B cell (primary cell): ENCODE results near the gene PRR18. TPM values are rescaled to one million over a fixed set of nuclear protein-coding genes. Genes with fewer than 3 reads are reported as not detected.

Source experiments
- ATAC-seq: fragments of 200-7000 bp; cut with Tn5 transposase; one replicate; pipeline ENCODE4 v1.10.0; 2021; ENCODE audit warnings: low read depth, mild to moderate bottlenecking, moderate number of reproducible peaks, moderate library complexity
- CTCF ChIA-PET: fragments of 350-600 bp; sonication (Branson Sonifier 250); formaldehyde crosslinking; loops from one replicate; lab custom pipeline; 2021; ENCODE audit warnings: antibody characterized with exemption, inconsistent platforms; lab: Charles Lee
- POLR2A ChIA-PET: fragments of 350-600 bp; sonication (Branson Sonifier 250); formaldehyde crosslinking; loops from one replicate; lab custom pipeline; 2021; ENCODE audit warnings: antibody characterized with exemption; lab: Charles Lee
- DNase-seq: peaks from one replicate; pipeline ENCODE4 v3.0.0; 2013
- H2AFZ ChIP-seq: 2 replicates; pipeline ENCODE4 v1.6.1; 2012; ENCODE audit warnings: mild to moderate bottlenecking, low read depth, low read length; ENCODE audit not compliant: insufficient read depth, poor library complexity, severe bottlenecking
- H3K27ac ChIP-seq, 2 donors: 1 replicate in 1 of 2; 2 replicates in 1 of 2; pipeline ENCODE4 v1.5.1; 2012 to 2013; ENCODE audit warnings: low read length in 2 of 2, mild to moderate bottlenecking in 2 of 2, moderate library complexity in 1 of 2
- H3K27me3 ChIP-seq, 4 experiments: fragments of 200-600 bp in 1 of 4; sonication (generic) in 1 of 4; replicated peaks in 1 of 4; 1 replicate in 2 of 4; 2 replicates in 2 of 4; pipeline versions ENCODE4 v1.6.1 to v1.7.0; 2013 to 2016; ENCODE audit warnings: low read length in 3 of 4, mild to moderate bottlenecking in 2 of 4, mixed read lengths in 1 of 4, moderate library complexity in 1 of 4; ENCODE audit not compliant: insufficient read depth in 4 of 4, control insufficient read depth in 3 of 4; ENCODE audit errors: control extremely low read depth in 1 of 4
- H3K36me3 ChIP-seq, 2 experiments: replicated peaks in 1 of 2; 1 replicate in 1 of 2; 2 replicates in 1 of 2; pipeline versions ENCODE4 v1.6.1 to v1.7.1; 2013; ENCODE audit warnings: low read length in 1 of 2; ENCODE audit not compliant: insufficient read depth in 2 of 2, control insufficient read depth in 1 of 2; ENCODE audit errors: control extremely low read depth in 1 of 2, extremely low read depth in 1 of 2
- H3K4me1 ChIP-seq, 2 donors: fragments of 200-600 bp in 1 of 2; sonication (generic) in 1 of 2; 1 replicate in 1 of 2; 2 replicates in 1 of 2; pipeline versions ENCODE4 v1.5.1 to v1.6.1; 2013 to 2017; ENCODE audit warnings: low read length in 2 of 2; ENCODE audit not compliant: control insufficient read depth in 2 of 2, insufficient read depth in 2 of 2
- H3K4me2 ChIP-seq: replicated peaks from 2 replicates; pipeline ENCODE3; 2012; ENCODE audit warnings: mild to moderate bottlenecking, low read depth, low read length; ENCODE audit not compliant: poor library complexity, severe bottlenecking
- H3K4me3 ChIP-seq, 5 experiments: fragments of 200-600 bp in 1 of 5; sonication (generic) in 1 of 5; 1 replicate in 3 of 5; 2 replicates in 2 of 5; pipeline versions ENCODE4 v1.5.1 to v1.7.0; 2011 to 2016; ENCODE audit warnings: low read length in 4 of 5, mild to moderate bottlenecking in 4 of 5, low read depth in 2 of 5, control low read depth in 1 of 5, moderate library complexity in 1 of 5; ENCODE audit not compliant: insufficient read depth in 1 of 5; ENCODE audit errors: control extremely low read depth in 1 of 5, extremely low read depth in 1 of 5
- H3K79me2 ChIP-seq: fragments of 200-600 bp; sonication (generic); one replicate; pipeline ENCODE4 v1.6.0; 2016; ENCODE audit warnings: low read length; ENCODE audit not compliant: control insufficient read depth, insufficient read depth
- H3K9ac ChIP-seq: fragments of 200-600 bp; sonication (generic); 2 replicates; pipeline ENCODE4 v1.6.1; 2017; ENCODE audit warnings: mild to moderate bottlenecking, low read length, moderate library complexity
- H3K9me3 ChIP-seq, 3 donors: one replicate each; pipeline versions ENCODE4 v1.6.1 to v1.7.1; 2013; ENCODE audit warnings: low read length in 2 of 3; ENCODE audit not compliant: control insufficient read depth in 2 of 3, insufficient read depth in 1 of 3; ENCODE audit errors: control extremely low read depth in 1 of 3
- H4K20me1 ChIP-seq: 2 replicates; pipeline ENCODE4 v1.6.0; 2012; ENCODE audit warnings: mild to moderate bottlenecking, low read length; ENCODE audit not compliant: insufficient read depth, control insufficient read depth, poor library complexity, severe bottlenecking
- H3K27ac Mint-ChIP-seq: one replicate; pipeline ENCODE4 v1.8.0; 2021; ENCODE audit warnings: mixed read lengths
- H3K27me3 Mint-ChIP-seq: one replicate; pipeline ENCODE4 v1.8.0; 2021; ENCODE audit warnings: mixed read lengths
- H3K4me1 Mint-ChIP-seq: one replicate; pipeline ENCODE4 v1.8.0; 2021; ENCODE audit warnings: mixed read lengths
- H3K4me3 Mint-ChIP-seq: one replicate; pipeline ENCODE4 v1.8.0; 2021; ENCODE audit warnings: mixed read lengths
- H3K9me3 Mint-ChIP-seq: one replicate; pipeline ENCODE4 v1.8.0; 2022; ENCODE audit warnings: mixed read lengths; ENCODE audit not compliant: insufficient read depth
- CTCF ChIP-seq: fragments of 200-600 bp; IDR thresholded peaks from one replicate; pipeline ENCODE4 v1.8.0; 2022; ENCODE audit warnings: antibody characterized with exemption, mild to moderate bottlenecking
- EZH2 ChIP-seq: IDR thresholded peaks from 2 replicates; pipeline ENCODE4 v1.6.1; 2012; ENCODE audit warnings: borderline replicate concordance, low read depth, mild to moderate bottlenecking, moderate library complexity, low read length; ENCODE audit not compliant: insufficient read depth, poor library complexity, severe bottlenecking
- WGBS: methylation state at CpG from one replicate; pipeline ENCODE4 v1.1.5; 2013; ENCODE audit warnings: missing lambda C conversion rate; ENCODE audit not compliant: insufficient coverage; 5-methylcytosine and 5-hydroxymethylcytosine counted together
- intact Hi-C: fragments of 100-400 bp; cut with micrococcal nuclease; formaldehyde crosslinking; loops from one replicate; pipeline ENCODE4 v1.10.0; 2022
- polyA plus RNA-seq: library from polyadenylated mRNA; depleted of rRNA; stranded (reverse); fragments of >200 nt; gene quantifications from 2 replicates; pipeline ENCODE4 v1.2.3, GENCODE V29; 2012
- total RNA-seq, 2 donors: library from RNA; stranded (reverse); fragments of 120-200 nt in 1 of 2; gene quantifications; 1 replicate in 1 of 2; 2 replicates in 1 of 2; pipeline versions ENCODE4 v1.2.3 to v1.2.4, GENCODE V29; 2013 to 2022

The PRR18 gene
- total and polyA plus RNA-seq, 2 donors (not counting 1 experiment from before 2014, with no cell fraction given) = not detected

GRCh38 chr6:166325383-166326042 is 17.3 kb upstream of the PRR18 start:
- no peak overlapping the region for H3K27ac ChIP-seq
- no peak overlapping the region for H3K9ac ChIP-seq
- WGBS = 74% methylated on average over 5 of the region's 6 CpGs
- H3K9me3 ChIP-seq = no peaks in the 10 kb centered on the region
- H3K4me2 ChIP-seq = no peak overlapping the region
- H3K4me3 Mint-ChIP-seq = no peak overlapping the region
- peak; percentile 31 for ATAC-seq
- POLR2A ChIA-PET = no interaction called here
- H3K27me3 ChIP-seq = no peaks in the 10 kb centered on the region
- H3K4me3 ChIP-seq = no peak overlapping the region
- H3K9me3 Mint-ChIP-seq = no peaks in the 10 kb centered on the region
- intact Hi-C loops = no loop called here
- CTCF ChIA-PET = interaction anchor here (0.7 to 1.5 kb wide), 5 partner anchors 12 to 167 kb away, joined by 3 to 6 read pairs (median 3); no protein-coding TSS in a partner anchor
- H3K79me2 ChIP-seq = peaks cover 23% of the 10 kb centered on the region
- H3K4me1 ChIP-seq = peaks cover 0 to 6% of the 10 kb centered on the region in 2 donors
- peaks cover 14% of the 10 kb centered on the region for H3K4me1 Mint-ChIP-seq
- peaks cover 44% of the 10 kb centered on the region for H4K20me1 ChIP-seq
- H2AFZ ChIP-seq = no peak overlapping the region
- H3K36me3 ChIP-seq = peaks cover 6 to 79% of the 10 kb centered on the region in 2 experiments
- H3K27me3 Mint-ChIP-seq = no peaks in the 10 kb centered on the region
- DNase-seq = no peak
- no peak for TF ChIP-seq CTCF
- no peak for TF ChIP-seq EZH2
- peak overlapping the region; percentile 67 for H3K27ac Mint-ChIP-seq

GRCh38 chr6:166323395-166323794 is 15.2 kb upstream of the PRR18 start:
- H3K4me2 ChIP-seq = no peak overlapping the region
- no peak overlapping the region for H2AFZ ChIP-seq
- Mint-ChIP-seq H3K4me3 (no peak overlapping the region), H3K27me3 (no peaks in the 10 kb centered on the region), H3K9me3 (no peaks in the 10 kb centered on the region), H3K4me1 (peaks cover 13% of the 10 kb centered on the region), H3K27ac (no peak overlapping the region)
- H3K27me3 ChIP-seq = no peaks in the 10 kb centered on the region
- POLR2A ChIA-PET = no interaction called here
- DNase-seq (no peak), ATAC-seq (no peak)
- no peak overlapping the region for H3K9ac ChIP-seq
- H3K79me2 ChIP-seq = peaks cover 7% of the 10 kb centered on the region
- H3K4me3 ChIP-seq = no peak overlapping the region
- H3K4me1 ChIP-seq = peaks cover 0 to 6% of the 10 kb centered on the region in 2 donors
- no peak for TF ChIP-seq CTCF
- TF ChIP-seq EZH2 = no peak
- H3K9me3 ChIP-seq = no peaks in the 10 kb centered on the region
- CTCF ChIA-PET = interaction anchor here (1.0 to 2.8 kb wide), 3 partner anchors 10 to 77 kb away, joined by 3 to 13 read pairs (median 3); no protein-coding TSS in a partner anchor
- no peak overlapping the region for H3K27ac ChIP-seq
- intact Hi-C loops = no loop called here
- peaks cover 29% of the 10 kb centered on the region for H4K20me1 ChIP-seq
- 100% methylated on average over 2 of the region's 5 CpGs for WGBS
- H3K36me3 ChIP-seq = peaks cover 9 to 76% of the 10 kb centered on the region in 2 experiments
